Measurements from ENCODE around the gene BPHL.
"Not testable (repeated sequence)": the region's sequence is repeated elsewhere in the genome, so short reads cannot be mapped to it uniquely, and the experiment has no call there.

Gene BPHL

DNA sequence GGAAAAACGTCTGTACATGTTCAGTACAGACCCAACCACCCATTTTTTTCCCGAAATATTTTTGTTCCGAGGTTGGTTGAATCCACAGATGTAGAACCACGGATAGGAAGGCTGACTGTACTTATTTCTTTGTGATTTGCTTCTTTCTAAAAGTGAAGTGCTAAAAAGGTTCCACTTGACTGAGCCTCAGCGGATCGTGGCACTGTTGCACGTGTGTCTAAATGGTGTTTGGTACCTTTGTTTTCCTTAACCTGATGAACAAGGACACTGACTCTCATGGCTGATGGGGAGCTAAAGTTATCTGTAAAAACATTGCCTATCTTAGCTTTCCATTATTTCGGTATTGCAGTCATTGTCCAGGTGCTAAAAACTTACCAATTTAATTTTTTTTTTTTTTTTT, 6.2 kb downstream of the BPHL start:
- no peak for DNase-seq

DNA sequence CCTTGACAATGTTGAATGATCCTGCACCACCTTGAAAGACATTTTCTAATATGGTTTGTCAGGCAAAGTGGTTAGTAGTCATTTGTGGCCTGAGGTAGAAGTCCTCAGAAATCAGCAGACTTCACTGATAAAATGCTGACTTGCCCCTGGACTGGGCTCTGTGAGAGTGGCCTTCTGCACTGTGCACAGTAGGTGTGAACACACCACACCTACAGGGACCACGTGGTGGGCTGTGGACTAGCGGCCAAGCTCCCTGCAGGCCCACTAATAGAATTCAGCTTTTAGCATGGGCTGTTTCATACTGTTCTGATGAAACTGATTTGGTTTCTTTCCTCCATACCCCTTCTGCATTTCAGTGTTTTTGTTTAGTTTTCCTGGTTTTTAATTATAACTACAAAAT, 7.3 kb downstream of the BPHL start:
- no peak for DNase-seq

DNA sequence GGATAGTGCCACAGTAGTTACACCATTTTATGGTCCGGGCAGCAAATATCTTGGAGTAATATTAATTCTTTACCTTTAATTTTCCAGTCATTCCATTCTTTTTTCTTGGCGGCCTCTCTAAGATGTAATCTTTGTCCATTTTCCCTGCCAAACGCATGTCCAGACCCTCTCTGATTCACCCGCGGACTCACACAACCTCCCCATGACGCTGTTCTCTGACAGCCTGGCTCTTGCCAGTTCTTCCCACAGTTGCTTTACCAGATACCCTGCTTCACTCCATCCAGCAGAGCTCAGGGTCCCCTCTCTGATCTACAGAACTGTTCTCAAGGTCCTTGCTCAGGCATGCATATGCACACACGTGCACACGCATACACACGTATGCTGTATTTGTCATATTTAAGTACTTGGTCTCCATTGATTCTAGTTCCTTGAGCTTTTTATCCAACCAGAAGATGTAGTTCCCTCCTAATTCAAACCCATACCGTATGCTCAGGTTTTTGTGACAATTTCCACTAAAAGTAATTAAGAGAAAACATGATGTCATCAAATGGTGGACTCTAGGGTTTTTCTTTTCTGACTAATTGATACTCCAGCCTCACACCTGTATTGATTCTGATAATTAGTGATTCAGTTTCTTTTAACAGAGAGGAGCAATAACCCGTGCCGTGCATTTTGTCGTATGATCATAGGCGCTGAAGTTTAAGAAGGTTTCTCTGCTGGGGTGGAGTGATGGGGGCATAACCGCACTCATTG, 10.0 kb downstream of the BPHL start:
- no peak for DNase-seq

DNA sequence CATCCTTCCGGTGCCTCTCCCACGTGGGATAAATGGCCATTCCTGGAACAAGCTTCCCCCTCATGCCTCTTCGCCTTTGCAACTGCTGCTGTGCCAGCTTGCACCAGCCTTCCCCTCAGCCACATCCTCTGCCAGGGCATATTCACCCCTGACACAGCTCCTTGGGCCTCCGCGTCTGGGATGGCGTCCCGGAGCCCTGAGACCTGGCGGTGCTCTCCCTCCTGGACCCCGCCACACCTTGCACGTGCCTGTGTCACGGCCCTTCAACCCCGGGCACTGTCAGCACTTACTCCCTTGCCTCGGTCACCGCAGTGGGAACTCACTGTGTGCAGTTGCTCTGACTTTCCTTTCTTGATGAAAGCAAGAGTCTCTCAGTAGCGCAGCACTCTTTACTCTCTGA, 13.2 kb downstream of the BPHL start:
- DNase-seq: no peak

DNA sequence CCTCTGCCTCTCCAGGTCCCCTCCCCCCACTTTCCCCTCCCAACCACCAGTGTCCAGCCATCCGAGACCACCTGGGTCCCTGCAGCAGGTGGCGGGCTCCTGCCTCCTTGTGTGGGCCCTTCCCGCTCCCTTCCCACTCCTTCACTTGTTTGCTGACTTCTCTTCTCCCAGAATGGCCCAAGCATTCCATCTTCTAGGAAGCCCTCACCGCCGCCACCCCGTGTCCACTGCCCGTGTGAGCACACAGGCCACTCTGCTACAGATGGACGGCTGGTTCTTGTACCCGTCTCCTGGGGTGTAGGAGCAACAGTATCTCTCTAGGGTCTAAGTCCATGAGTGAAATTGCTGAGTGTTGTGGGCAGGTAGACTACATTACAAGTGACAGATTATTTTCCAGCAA, 15.0 kb downstream of the BPHL start:
- no peak for DNase-seq

DNA sequence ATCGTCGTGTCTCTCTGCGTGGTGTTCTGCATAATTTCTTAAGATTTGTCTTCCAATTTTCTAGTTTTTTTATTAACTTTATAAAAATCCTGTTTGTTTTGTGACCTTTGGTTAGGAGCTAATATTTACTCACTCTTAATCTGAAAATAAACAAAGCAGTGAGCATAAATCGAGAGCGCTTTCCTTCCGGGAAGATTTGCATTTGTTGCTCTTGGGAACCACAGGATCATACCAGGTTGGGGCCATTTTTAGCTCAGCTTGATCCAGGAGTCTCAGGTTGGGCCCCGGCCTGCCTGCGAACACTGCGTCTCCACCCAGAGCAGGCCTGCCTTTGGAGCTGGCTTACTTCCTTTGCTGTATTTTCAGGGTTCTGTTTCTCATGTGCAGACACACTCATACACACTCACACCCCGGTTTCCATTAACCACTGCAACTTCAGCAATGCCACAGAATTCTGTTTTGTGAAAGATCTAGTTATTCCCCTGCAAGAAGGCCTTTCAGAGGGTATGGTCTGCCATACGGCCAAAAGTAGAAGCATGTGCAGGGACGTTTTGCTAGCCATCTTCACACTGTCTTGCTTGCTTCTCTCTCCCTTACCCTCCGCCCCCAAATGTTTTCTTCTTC, 17.3 kb downstream of the BPHL start:
- DNase-seq: peak; percentile 39

DNA sequence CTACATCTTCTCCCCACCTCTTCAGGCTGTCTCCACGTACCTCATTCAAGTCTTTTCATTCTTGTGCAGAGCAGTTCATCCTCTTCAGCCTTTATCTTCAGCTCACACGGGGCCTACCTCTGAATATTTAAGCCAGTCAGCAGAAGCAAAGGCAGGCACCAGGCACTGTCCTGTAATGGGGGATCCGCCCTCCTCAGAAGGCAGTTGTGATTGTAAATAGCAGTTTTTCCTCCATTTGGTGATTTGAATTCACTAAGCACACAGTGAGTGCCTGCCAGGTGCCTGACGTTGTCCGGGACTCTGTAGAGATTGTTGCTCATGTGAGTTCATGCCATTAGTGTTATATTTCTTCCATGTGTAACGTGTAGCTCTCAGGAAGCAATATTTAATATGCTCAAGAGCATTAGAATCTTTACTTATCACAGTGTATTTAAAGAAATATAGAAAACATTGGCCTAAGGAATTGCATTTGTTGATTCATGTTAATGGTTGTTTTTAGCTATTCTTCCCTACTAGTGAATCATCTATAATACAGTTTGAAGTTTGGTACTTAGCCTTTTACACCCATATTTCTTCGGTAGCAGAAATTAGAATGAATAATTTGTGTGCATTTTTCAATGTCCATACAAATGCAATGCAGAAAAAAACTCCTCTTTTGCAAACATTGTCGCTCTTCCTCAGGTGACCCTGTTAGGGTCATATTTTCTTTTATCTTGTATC, 17.9 kb downstream of the BPHL start:
- DNase-seq: no peak

DNA sequence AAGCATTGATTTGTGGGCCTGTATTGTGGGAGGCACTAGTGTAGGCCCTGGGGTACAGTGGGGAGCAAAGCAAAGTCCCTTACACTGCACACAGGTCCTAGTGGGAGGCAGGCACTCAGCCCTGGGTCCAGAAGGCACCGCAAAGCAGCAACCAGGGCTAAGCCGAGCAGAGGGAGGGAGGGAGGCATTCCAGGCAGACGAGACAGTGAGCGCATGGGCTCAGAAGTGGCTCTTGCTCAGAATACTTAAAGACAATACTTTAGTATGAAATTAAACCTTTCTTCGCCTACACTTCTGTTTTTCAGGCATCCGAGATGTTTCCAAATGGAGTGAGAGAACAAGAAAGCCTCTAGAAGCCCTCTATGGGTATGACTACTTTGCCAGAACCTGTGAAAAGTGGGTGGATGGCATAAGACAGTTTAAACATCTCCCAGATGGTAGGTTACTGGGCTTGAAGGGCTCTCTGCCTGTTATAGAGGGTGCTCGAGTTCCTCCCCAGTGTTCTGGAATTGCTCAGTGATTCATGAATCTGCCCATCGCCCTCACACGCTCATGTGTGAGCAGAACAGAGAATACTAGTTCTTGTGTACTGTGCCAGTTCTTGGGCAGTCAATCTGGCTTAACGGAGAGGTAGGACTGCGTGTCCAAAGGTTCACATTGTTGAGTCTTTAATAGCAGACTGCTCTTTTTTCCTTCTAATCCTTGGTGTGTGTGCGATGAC, 18.7 kb downstream of the BPHL start:
- no peak for DNase-seq

DNA sequence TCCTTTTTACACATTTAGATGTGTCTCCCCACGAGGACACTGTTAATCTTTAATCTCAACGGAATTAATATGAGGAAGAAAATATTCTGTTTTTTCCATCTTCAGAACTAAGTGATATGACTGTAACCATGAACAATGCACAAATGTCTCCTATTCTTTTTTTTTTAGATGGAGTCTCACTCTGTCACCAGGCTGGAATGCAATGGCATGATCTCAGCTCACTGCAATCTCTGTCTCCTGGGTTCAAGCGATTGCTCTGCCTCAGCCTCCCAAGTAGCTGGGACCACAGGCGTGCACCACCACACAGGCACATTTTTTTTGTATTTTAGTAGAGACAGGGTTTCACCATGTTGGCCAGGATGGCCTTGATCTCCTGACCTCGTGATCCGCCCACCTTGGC, 19.4 kb downstream of the BPHL start:
- not testable (repeated sequence) for DNase-seq

DNA sequence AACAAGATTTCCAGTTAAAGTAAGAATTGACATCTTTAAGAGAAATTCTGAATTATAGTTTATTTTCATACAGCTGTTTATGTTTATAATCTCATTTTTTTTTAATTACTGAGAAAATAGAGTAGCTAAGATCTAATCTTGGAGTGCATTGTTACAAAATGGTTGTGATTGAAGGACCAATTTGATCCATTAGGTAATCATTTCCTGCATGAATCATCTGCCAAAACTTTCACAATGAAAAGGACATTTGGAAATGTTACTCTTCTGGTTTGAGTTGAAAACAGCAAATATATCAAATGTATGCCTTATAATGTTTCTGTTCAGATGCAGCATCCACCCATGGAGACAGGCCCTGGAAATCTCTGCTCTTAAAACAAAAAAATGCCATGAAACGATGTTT, 19.8 kb downstream of the BPHL start:
- DNase-seq: no peak

DNA sequence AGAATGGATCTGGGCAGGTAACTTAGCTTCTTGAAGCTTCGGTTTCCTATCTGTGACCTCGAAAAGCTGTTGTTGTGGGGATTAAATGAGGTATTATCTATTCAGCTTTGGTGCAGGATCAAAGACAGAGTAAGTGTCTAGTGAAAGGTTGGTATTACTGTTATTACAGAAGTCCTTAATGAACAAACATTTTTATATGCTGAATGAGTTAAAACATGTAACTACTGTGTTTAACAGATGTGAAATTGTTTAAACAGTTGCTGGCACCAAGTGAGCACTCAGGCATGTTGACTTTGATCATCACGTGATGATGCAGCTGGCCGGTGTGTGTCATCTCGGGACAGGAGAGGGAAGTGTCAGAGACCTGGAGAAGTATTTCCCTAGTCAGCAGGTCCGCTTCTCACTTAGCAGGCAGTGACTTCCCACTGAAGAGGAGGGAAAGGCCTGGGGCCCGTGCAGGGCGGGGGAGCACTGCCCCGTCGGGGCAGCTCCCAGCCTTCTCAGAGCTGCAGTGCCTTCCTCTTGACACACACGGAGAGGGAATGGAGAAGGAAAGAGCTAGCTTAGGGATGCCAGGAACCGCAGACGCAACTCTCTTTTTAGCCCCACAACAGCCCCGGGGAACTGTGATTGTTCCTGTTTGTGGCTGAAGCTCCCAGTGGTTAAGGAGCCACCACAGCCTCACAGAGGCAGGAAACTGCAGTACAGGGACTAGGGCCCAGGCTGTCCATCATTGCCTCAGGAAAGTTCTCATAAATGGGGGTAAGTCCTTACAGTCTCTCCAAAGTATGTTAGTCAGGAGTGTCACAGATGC, 20.8 kb downstream of the BPHL start:
- no peak for DNase-seq

DNA sequence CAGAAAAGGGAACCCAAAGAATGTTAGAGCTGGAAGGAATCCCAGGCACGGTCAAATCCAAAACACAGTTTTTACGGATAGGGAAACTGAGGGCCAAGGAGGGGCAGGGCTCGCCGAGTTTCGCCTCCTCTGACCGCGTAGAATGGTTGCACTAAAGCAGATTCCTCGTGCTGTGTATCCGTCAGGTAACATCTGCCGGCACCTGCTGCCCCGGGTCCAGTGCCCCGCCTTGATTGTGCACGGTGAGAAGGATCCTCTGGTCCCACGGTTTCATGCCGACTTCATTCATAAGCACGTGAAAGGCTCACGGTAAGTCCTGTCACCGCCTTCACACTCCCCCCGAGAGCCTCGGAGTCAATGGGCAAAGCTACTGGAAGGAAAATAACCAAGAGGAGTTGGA, 21.7 kb downstream of the BPHL start:
- DNase-seq: no peak

DNA sequence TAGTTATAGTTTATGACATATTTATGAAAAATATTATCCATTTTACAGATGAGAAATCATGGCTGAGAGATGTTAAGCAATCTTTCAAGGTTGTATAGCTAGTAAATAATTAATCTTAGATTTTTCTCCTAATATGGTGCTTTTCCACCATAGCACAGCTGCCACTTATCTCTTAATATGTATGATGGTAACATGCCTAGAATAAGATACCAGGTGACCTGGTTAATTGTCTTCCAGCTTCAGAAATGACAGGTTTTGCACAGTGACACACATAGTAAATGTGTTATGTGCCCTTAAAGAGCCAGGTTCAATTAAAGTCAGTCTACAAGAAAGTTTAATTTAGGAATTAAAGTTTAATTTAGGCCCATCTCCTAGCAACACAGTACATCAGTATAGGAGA, 24.0 kb downstream of the BPHL start:
- DNase-seq: no peak

DNA sequence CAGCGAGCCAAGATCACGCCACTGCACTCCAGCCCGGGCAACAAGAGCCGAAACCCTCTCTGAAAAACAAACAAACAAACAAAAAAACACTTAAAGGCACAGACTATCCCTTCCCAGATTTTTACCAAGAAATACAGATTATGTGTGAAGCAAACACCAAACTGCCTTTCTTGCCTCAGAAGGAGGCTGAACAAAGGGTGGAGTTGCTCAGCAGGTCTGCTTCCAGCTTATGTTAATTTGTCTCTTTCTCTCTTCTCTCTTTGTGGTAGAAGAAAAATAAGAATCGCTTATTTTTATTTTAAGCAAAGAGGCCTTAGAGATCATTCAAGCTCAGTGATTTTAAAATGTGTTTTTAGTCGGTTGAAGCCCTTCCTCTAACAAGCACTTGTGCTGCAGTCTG, 24.6 kb downstream of the BPHL start:
- DNase-seq: no peak

DNA sequence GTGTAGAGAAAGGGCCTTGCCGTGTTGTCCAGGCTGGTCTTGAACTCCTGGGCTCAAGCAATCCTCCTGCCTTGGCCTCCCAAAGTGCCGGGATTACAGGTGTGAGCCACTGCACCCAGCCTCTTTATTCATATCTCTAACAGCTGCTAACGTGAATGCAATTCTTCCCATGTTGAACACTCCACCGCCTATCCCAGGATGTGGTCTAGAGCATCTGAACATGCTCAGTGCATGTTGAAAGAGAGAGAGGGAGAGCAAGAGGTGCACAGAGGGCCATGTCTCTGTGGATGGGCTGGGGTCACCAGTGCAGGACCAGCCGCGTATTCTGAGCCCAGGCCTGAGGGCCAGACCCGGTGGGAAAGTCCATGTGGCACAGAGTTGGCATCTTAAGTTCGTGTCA, 26.1 kb downstream of the BPHL start:
- no peak for DNase-seq

DNA sequence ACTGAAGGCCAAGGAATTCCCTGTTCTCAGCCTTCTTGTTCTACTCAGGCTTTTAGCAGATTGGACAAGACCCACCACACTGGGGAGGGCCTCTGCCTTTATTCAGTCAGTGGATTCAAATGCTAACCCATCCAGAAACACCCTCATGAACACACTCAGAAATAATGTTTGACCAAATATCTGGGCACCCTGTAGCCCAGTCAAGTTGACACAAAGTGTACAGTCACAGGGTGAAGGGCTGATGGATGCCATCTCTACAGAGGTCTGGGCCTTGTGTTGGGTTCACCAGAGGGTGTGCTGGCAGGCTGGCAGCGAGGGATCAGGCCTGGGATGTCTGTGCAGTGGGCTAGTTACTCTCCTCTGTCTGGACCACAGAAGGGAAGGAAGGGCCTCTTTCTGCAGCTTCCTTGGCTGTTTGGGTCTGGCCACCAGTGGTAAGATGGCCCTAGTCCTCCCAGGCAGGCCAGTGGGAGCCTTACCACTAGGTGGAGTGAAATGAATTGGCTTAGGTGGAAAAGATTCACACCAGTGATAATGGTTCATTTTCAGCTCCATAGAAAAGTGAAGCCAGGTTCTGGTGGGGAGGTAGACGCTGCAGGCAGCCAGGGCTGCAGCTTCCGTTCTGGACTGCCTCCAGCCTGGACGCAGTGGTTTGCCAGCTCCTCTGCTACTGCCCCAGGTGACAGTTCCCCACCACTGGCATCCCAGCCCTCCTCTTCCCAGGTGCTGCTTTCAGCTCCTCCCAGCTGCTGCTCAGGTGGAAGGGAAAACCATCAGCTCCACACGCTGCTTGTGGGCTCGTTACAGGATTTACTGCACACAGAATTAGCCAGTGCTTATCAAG, 29.6 kb downstream of the BPHL start:
- no peak for DNase-seq

DNA sequence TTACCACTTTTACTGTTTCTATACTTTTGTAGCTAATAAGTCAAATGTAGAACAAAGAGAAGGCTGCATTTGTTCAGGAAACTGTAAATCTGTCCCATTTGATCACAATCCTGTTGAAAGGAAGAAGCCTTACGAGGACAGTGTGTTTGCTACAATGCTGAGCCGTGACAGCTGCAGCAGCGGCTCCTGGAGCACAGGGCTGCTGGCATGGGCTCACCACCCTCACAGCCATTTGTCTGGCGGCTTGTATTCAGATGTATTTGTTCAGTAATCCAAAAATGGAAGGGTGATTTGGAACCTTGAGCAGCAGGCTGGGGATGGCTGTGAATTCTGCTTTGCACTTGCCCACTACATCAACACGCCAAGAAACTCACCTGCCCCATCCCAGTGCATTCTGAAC, 33.2 kb downstream of the BPHL start:
- no peak for DNase-seq

DNA sequence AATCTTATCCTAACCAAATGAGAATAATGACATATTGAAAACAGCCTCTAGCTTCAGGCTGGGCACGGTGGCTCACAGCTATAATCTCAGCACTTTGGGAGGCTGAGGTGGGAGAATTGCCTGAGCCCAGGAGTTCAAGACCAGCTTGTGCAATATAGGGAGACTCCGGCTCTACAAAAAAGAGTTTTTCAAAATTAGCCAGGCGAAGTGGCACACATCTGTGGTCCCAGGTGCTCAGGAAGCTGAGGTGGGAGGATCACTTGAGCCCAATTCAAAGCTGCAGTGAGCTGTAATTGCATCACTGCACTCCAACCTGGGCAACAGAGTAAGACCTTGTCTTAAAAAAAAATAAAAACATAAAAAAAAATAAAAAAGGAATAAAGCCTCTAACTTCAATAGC, 34.2 kb downstream of the BPHL start:
- DNase-seq: no peak

DNA sequence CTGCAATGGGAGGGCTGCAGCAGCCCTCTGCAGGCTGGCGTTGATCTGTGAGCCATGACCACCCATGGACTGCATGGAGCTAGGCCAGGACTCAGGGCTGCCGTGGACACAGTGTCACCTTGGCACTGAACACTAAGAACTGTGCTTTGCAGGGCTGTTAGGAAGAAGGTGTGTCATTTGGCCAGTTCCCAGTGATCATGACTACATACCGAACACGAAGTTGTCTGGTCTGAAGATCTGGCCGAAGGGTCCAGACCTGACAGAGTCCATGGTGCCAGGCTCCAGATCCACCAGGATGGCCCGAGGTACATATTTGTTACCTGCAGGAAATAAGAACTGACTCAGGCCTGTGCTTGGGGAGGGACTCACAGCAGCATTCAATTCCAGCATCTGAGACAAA, 36.9 kb downstream of the BPHL start:
- not testable (repeated sequence) for DNase-seq

DNA sequence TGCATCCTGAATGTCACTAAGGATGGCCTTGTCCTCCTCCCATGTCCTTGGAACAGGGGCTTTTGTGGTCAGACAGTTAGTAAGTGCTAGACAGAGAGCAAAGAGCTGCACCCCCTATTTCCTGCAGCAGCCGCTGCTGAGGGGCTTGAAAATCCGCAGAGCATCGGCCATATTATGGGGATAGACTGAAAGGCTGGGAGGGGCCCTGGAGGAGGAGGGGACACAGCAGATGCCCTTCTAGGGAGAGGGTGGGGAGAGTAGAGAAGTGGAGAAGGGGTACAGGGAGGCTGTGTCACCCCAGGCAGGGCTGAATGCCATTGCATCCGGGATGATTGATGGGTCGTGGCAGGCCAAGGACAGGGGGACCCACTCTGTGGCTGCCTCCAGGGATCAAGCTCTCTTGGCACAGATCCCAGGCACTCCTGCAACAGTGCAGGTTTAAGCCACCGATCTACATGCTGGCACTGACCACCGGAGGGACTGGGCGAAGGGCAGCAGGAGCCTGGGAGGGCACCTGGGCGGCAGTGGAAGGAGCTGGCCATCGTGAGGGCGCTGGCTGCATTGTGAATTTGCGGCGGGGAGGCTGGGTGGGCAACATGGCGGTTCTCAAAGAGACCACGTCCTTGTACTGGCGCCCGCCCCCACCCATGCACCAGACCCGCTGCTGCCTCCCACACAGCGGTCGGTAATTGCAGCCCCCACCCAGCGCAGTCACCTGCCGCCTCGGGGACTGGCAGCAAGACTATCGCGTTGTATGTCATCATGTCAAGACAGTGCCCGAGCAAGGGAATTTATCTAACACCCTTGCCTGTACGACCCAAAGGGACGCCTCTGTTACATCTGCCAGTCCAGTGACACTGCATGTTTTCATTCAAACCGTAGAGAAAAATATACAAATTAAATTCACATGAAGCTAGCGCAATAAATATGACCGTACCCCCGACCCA, 37.9 kb downstream of the BPHL start:
- not testable (repeated sequence) for DNase-seq
